HUES64 (cell line): Measurements from ENCODE around the gene STXBP6.

Experiments used
- H3K27ac ChIP-seq: 2 replicates; pipeline ENCODE4 v1.7.0; 2013; ENCODE audit warnings: low read depth, low read length, inconsistent platforms
- H3K27me3 ChIP-seq: 2 replicates; pipeline ENCODE4 v1.6.1; 2013; ENCODE audit warnings: mild to moderate bottlenecking, low read length; ENCODE audit not compliant: insufficient read depth
- H3K36me3 ChIP-seq: 2 replicates; pipeline ENCODE4 v1.6.1; 2013; ENCODE audit warnings: mild to moderate bottlenecking, low read length; ENCODE audit not compliant: insufficient read depth
- H3K4me1 ChIP-seq: 2 replicates; pipeline ENCODE4 v1.6.1; 2013; ENCODE audit warnings: mild to moderate bottlenecking, low read length, moderate library complexity; ENCODE audit not compliant: insufficient read depth
- H3K4me3 ChIP-seq: 2 replicates; pipeline ENCODE4 v1.5.1; 2013; ENCODE audit warnings: mild to moderate bottlenecking, low read length, moderate library complexity
- H3K9ac ChIP-seq: 2 replicates; pipeline ENCODE4 v1.6.1; 2013; ENCODE audit warnings: mild to moderate bottlenecking, low read depth, low read length
- H3K9me3 ChIP-seq: 2 replicates; pipeline ENCODE4 v1.6.1; 2013; ENCODE audit warnings: low read depth, low read length; ENCODE audit not compliant: insufficient read depth
- WGBS: fragments of 150-250, 120-280 bp; methylation state at CpG from one replicate; pipeline ENCODE4 v1.1.7; 2013; ENCODE audit warnings: missing lambda C conversion rate; 5-methylcytosine and 5-hydroxymethylcytosine counted together

The STXBP6 gene

DNA sequence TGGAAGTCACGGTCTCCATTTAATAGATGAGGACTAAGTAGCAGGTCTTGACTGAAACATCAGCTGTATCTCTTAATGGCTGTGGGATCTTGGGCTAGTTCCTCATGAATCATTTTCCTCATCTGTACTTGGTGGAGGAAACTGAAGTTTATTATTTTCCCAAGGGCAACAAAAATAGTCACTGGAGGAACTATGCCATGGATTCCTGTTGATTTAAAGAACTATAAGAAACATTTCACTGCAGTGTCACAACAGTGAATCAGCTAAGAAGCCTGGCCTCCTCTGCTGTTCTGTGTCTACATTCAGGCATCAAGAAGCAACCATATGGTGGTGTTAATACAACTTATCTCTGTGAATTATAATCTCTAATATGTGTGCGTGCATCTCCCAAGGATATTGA, 200.5 kb downstream of the STXBP6 start:
- Histone ChIP-seq H3K27ac (no peak overlapping the region), H3K27me3 (no peaks in the 10 kb centered on the region), H3K9ac (no peak overlapping the region), H3K36me3 (no peaks in the 10 kb centered on the region), H3K4me3 (no peak overlapping the region), H3K9me3 (no peaks in the 10 kb centered on the region), H3K4me1 (peaks cover 26% of the 10 kb centered on the region)
- WGBS, result 100% methylated on average over 1 of the region's 2 CpGs

DNA sequence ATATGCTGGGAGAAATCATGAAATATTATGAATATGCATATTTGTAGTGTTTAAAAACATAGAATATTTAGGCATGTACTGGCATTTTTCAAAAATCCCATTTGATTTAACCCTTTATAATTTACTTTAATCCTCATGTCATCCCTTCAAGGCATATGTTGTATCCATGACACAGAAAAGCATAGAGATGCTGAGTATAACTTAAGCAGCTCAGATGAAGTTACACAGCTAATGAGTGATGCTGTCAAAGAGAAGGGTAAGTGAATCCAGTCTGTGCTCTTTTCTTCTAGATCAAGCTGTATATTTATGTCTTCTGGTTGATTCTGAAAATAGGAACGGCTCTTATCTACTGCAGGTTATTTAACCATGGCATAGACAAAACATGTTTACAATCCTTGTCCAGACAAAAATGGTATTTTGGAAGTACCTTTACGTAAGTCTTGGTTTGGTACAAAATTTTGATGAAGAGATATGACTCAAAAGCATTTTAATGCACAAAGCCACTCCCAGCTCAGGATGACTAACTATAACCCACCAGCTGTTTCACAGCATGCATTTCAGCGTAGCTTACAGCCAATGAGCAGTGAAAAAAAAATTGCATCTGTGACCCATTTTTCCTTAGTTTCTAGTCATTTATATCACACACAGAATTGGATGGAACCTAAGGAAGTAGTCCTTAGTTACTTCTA, 201.7 kb downstream of the STXBP6 start:
- Histone ChIP-seq H3K9ac (no peak overlapping the region), H3K4me1 (peaks cover 25% of the 10 kb centered on the region), H3K9me3 (no peaks in the 10 kb centered on the region), H3K36me3 (no peaks in the 10 kb centered on the region), H3K4me3 (no peak overlapping the region), H3K27ac (no peak overlapping the region), H3K27me3 (no peaks in the 10 kb centered on the region)
- WGBS, result 99% methylated on average over 2 of the region's 3 CpGs

DNA sequence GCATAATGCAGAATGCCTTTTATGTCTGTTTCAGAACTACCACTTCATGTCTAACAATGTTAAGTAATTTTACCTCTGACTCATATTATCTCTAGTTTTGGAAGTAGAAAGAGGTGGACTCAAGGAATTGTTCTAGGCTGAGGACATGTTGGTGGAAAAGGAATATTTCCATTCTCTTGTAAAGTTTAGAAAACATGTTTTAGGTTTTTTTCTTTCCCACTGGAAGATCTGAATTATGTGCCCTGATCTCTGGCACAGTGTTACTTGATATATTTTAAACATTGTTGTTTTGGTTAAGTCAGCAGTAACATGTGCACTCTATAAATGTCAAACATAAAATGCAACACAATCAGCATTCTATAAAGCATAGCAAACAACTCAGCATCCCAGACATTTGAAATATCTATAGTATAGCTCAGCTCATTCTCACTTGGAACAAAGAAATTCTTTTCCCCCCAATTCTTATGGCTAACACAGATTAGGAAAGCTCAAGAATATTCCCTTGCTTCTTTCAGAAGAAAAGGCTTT, 202.3 kb downstream of the STXBP6 start:
- Histone ChIP-seq H3K4me3 (no peak overlapping the region), H3K9ac (no peak overlapping the region), H3K27ac (no peak overlapping the region), H3K36me3 (no peaks in the 10 kb centered on the region), H3K27me3 (no peaks in the 10 kb centered on the region), H3K9me3 (no peaks in the 10 kb centered on the region), H3K4me1 (peaks cover 19% of the 10 kb centered on the region)

DNA sequence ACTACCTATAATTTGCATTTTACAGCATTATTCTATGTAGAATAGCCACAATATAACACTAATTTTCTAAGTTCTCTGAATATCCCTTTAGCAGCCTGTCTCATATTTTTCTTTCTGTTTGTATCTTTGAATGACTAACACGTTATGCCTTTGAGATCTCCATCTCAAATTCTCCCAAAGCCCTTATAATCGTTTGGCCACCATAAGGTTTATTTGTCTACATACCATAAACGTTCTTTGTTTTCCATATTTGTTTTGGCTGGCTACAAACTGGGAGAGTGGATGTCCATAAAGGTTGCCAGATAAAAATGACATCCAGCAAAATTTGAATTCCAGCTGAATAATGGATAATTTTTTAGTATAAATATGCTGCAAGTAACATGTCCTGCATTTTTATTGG, 203.7 kb downstream of the STXBP6 start:
- WGBS, result 94% methylated on average over 3 of the region's 3 CpGs
- Histone ChIP-seq H3K9me3 (no peaks in the 10 kb centered on the region), H3K27me3 (no peaks in the 10 kb centered on the region), H3K36me3 (no peaks in the 10 kb centered on the region), H3K27ac (no peak overlapping the region), H3K4me1 (peaks cover 6% of the 10 kb centered on the region), H3K4me3 (no peak overlapping the region), H3K9ac (no peak overlapping the region)

DNA sequence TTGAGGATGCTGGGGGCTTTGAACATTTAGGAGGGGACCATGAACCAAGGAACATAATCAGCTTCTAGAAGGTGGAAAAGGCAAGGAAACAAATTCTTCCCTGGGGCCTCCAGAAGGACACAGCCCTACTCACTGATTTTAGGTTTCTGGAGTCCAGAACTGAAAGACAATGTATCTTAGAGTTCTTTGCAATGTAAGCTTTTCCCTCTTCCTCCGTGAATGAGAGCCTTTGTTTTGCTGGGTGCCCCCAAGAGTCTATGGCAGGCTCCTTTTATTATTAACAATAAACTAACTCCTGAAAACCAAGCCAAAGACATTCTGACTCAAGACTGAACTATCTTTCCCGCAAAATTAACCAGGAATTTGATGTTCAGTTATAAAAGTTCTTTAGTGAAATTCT, 204.1 kb downstream of the STXBP6 start:
- Histone ChIP-seq H3K4me3 (no peak overlapping the region), H3K4me1 (peaks cover 6% of the 10 kb centered on the region), H3K27me3 (no peaks in the 10 kb centered on the region), H3K9me3 (no peaks in the 10 kb centered on the region), H3K36me3 (no peaks in the 10 kb centered on the region), H3K27ac (no peak overlapping the region), H3K9ac (no peak overlapping the region)
- 87% methylated on average over 1 of the region's 2 CpGs for WGBS

DNA sequence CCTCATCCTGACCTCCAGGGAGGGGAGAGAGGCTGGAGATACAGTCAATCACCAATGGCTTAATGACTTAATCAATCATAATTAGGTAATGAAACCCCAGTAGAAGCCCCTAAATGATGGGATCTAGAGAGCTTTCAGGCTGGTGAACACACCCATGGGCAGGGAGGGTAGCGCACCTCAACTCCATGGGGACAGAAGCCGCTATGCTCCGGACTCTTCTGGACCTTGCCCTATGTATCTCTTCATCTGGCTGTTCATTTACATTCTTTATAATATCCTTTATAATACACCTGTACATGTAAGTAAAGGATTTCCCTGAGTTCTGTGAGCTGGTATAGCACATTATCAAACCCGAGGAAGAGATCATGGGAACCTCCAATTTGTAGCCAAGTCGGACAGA, 205.9 kb downstream of the STXBP6 start:
- 96% methylated on average over 5 of the region's 5 CpGs for WGBS
- Histone ChIP-seq H3K9me3 (no peaks in the 10 kb centered on the region), H3K4me1 (peaks cover 8% of the 10 kb centered on the region; the same call in 1 of the 2 replicates), H3K27me3 (no peaks in the 10 kb centered on the region), H3K4me3 (no peak overlapping the region), H3K9ac (no peak overlapping the region), H3K36me3 (no peaks in the 10 kb centered on the region), H3K27ac (no peak overlapping the region)

DNA sequence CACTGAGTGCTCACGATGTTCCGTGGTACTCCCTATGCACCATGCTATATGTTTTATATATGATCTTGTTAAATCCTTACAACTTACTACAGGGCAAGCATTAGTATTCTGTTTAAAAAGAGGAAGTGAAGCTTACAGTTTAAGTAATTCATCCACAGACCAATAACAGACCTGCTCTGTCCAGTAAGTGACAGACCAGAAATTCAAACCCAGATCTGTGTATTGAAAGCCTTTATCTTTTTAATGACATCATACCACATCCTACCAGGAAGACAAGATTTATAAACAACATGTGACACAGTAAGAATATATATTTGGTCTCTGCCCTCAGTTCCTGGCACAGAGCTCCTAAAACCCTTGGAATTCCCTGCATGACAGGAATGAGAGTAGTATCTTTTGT, 206.5 kb downstream of the STXBP6 start:
- no peaks in the 10 kb centered on the region for H3K27me3 ChIP-seq
- WGBS, result no CpG with 5 or more reads among the region's 2 CpGs
- no peaks in the 10 kb centered on the region for H3K36me3 ChIP-seq
- peaks cover 8% of the 10 kb centered on the region; the same call in 1 of the 2 replicates for H3K4me1 ChIP-seq
- no peak overlapping the region for H3K4me3 ChIP-seq
- H3K9ac ChIP-seq, result no peak overlapping the region
- no peak overlapping the region for H3K27ac ChIP-seq
- H3K9me3 ChIP-seq, result no peaks in the 10 kb centered on the region

DNA sequence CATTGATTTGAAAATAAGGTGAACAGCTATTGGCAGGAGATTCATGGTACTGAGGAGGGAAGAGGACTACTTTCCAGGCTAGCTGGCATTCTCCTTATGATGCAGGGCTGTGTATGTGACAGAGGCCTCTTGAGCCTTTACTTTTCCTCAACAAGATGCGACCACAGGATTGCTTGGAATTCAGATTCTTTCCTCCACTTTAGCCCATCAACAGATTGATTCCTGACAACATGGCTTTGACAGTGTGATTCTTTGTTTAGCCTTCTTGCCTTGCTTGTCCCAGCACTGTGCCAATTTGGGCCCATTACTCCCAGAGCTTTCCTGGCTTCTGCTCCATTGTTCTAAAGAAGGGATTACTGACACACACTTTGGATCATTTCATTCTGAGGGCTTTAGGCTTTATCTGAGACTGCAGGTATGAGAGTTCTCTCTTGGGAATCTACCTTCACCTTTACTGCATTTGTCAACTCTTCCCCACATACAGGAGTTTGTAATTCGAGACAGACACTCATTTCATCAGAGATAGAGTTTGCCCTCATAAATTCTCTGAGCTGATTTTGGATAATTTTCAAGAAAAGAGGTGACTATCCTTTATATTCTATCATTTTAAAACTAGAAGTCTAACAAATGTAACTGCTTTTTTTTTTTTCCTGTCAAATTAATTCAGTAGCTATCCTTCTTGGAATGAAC, 209.6 kb downstream of the STXBP6 start:
- Histone ChIP-seq H3K27me3 (no peaks in the 10 kb centered on the region), H3K9ac (no peak overlapping the region), H3K4me1 (0 out of 2 replicates have a peak, but pooled peaks cover 8% of the 10 kb centered on the region), H3K9me3 (no peaks in the 10 kb centered on the region), H3K4me3 (no peak overlapping the region), H3K27ac (no peak overlapping the region), H3K36me3 (no peaks in the 10 kb centered on the region)
- 74% methylated on average over 2 of the region's 2 CpGs for WGBS

DNA sequence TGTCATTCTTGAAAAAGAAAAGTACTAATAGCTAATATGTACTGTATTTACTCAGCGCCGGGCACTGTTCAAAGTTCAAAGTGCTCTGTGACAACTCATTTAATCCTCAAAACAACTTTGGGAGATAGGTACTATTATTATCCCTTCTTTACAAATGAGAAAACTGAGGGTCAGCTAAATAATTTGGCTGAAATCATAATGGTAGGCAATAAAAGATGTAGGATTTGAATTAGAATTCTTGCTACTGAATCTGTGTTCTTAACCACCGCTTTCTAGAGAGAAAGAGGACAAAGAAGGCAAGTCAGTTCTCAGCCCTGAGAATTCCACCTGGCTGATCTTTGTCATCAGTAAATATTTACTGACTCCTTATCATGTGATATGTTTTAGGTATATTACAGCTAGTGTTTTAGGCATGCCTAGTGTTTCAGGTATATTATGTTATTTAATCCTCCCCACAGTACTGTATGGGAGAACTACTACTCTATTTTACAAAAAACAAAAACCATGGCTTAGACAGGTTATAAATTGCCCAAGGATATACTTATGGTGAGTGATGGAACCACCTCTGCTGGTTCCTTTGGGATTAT, 210.2 kb downstream of the STXBP6 start:
- Histone ChIP-seq H3K9me3 (no peaks in the 10 kb centered on the region), H3K9ac (no peak overlapping the region), H3K27ac (no peak overlapping the region), H3K36me3 (no peaks in the 10 kb centered on the region), H3K4me3 (no peak overlapping the region), H3K4me1 (0 out of 2 replicates have a peak, but pooled peaks cover 8% of the 10 kb centered on the region), H3K27me3 (no peaks in the 10 kb centered on the region)
- 93% methylated on average over 1 of the region's 3 CpGs for WGBS

DNA sequence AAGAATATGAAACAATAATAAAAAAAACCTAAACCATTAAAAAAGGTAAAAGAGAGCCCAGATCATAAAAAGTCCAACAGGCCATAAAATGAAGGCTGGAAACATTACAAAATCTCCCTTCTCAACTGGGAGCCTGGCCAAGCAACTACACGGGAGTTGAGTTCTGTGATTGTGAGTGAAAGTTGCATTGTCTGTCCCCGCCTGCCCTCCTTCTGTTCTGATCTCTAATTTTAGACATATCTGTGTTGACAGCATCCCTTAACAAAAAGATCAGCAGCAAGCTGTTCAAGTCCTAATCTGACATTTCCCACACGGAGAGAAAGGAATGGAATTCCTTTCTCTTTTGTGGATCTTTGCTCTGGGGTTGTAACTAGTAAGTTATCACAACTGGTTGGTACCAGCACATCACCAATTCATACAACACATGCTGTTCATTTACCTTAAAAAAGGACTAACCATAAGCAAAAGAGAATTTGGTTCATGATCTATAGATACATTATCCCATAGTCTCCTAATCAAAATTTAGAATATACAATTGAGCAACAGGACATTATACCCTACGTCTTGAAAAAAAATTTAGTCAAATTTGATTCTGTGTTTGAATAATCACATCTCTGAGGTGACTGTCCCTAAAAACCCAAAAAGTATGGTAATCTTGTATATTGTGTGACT, 210.9 kb downstream of the STXBP6 start:
- H3K36me3 ChIP-seq, result no peaks in the 10 kb centered on the region
- no peak overlapping the region for H3K4me3 ChIP-seq
- no peak overlapping the region for H3K9ac ChIP-seq
- WGBS, result 83% methylated on average over 3 of the region's 4 CpGs
- H3K4me1 ChIP-seq, result 0 out of 2 replicates have a peak, but pooled peaks cover 8% of the 10 kb centered on the region
- H3K27ac ChIP-seq, result no peak overlapping the region
- no peaks in the 10 kb centered on the region for H3K27me3 ChIP-seq
- no peaks in the 10 kb centered on the region for H3K9me3 ChIP-seq
